ENCODE data around the gene PLCL2. TPM values are rescaled to one million over a fixed set of nuclear protein-coding genes. Genes with fewer than 3 reads are reported as not detected.

Gene PLCL2
- total RNA-seq, 4 donors from 2014 or later, result 1.4 to 4.5 (median 3.9) TPM

DNA sequence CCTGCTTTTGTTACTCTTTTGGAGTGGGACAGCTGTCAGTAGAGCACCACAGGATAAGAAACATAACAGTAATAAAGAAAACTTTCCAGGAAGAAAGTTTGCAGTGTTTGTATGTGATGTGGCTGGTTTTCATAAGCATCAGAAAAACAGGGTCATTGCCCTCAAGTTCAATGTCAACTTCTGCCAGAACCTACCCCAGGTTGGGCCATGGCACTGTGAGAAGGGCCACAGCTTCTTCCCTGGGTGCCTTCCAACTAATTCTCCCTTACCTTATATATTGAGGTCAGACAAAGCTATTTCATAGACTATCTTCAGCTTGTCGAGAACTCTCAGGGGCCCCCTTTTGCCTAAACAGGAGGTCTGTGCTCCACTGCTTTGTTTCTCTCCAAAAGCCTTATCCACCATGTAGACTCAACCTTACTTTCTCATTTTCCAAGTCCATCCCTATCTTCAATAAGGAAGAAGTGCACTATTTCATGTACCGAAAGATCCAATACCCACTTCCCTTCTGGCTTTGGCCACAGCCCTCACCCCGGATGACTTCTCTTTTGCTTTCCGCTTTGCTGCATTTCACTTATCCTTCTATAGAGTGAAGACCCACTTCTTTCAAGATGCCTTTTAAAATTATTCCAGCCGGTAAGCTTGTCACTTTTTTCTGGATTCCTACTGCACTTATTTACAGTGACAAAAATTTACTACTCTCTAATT lies 38.2 kb upstream of the PLCL2 start:
- intact Hi-C loops (cut with DNase I; ENCODE audit: low total_unique reads), result no loop called here
- H3K4me3 ChIP-seq (ENCODE audit: low read depth, poor library complexity, severe bottlenecking), result no peak overlapping the region
- TF ChIP-seq POLR2A (IDR thresholded peaks at IDR 0.05), result no peak
- TF ChIP-seq, protein P1, sequence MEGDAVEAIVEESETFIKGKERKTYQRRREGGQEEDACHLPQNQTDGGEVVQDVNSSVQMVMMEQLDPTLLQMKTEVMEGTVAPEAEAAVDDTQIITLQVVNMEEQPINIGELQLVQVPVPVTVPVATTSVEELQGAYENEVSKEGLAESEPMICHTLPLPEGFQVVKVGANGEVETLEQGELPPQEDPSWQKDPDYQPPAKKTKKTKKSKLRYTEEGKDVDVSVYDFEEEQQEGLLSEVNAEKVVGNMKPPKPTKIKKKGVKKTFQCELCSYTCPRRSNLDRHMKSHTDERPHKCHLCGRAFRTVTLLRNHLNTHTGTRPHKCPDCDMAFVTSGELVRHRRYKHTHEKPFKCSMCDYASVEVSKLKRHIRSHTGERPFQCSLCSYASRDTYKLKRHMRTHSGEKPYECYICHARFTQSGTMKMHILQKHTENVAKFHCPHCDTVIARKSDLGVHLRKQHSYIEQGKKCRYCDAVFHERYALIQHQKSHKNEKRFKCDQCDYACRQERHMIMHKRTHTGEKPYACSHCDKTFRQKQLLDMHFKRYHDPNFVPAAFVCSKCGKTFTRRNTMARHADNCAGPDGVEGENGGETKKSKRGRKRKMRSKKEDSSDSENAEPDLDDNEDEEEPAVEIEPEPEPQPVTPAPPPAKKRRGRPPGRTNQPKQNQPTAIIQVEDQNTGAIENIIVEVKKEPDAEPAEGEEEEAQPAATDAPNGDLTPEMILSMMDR (IDR thresholded peaks at IDR 0.05), result no peak
- WGBS, 2 donors, result 85 to 95% methylated on average over 5 of the region's 5 CpGs
- DNase-seq (ENCODE audit: low spot score in 2 of 2), result no peak

DNA sequence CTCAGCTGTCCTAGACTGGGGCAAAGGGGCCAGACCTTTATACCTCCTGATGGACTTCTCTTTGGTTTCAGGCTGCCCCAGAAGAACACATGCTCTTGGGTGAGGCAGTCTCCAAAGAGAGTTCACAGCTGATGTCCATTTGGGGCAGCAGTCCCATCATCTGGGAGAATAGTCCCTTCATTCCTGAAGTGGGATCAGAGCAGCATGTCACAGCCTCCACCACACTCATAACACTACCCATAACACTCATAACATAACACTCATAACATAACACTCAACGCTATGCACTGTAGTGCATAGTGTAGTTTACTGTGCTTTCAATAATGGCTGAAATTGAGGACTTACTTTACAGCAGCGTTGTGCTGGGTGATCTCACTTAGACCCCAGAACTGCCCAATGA lies 36.7 kb upstream of the PLCL2 start:
- no peak overlapping the region for H3K4me3 ChIP-seq (ENCODE audit: low read depth, poor library complexity, severe bottlenecking)
- intact Hi-C loops (cut with DNase I; ENCODE audit: low total_unique reads), result no loop called here
- WGBS, 2 donors, result 88 to 95% methylated on average over 2 of the region's 2 CpGs
- TF ChIP-seq, protein P1 (IDR thresholded peaks at IDR 0.05), result no peak
- no peak for TF ChIP-seq POLR2A (IDR thresholded peaks at IDR 0.05)
- no peak for DNase-seq (ENCODE audit: low spot score in 2 of 2)

DNA sequence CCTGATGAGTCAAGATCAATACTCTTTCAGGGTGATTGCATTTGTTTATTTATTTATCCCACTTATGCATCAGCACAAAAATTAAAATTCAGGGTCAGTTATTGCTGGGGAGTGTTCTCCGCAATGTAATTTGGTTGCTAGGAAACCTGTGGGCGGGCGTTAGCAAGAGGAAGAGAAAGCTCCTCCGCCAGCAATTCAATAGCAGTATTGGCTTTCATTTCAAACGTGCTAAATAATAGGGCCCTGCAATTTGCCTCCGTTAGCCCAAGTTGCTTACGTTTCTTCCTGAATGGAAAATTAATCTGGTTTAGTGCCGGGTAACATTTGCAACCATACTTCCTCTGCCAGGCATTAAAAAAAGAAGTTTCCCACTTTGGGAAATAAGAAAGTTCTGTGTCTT lies 35.5 kb upstream of the PLCL2 start:
- intact Hi-C loops (cut with DNase I; ENCODE audit: low total_unique reads), result no loop called here
- no peak overlapping the region for H3K4me3 ChIP-seq (ENCODE audit: low read depth, poor library complexity, severe bottlenecking)
- TF ChIP-seq, protein P1 (IDR thresholded peaks at IDR 0.05), result no peak
- TF ChIP-seq POLR2A (IDR thresholded peaks at IDR 0.05), result no peak
- peak in 1 of 2 donors; percentile 43 for DNase-seq (ENCODE audit: low spot score in 2 of 2)
- 27 to 29% methylated on average over 8 of the region's 8 CpGs for WGBS, 2 donors

DNA sequence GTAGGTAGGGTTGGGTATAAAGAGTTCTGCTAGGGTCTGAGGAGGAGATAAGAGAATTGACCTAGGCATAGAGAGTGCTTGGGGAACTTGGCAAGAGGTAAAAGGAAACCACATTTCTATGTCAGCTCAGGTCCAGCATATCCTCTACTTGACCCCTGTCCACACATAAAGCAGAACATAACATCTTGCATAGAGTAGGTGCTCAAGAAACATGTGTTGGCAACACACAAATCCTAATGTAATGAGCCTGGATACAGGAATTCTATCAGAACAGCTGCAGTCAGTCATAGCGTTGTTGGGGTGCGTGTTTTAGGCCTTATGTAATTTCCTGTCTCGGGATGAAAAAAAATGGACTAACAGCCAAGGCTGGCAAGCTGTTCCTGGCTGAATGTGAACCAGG lies 35.0 kb upstream of the PLCL2 start:
- intact Hi-C loops (cut with DNase I; ENCODE audit: low total_unique reads), result no loop called here
- no peak for TF ChIP-seq POLR2A (IDR thresholded peaks at IDR 0.05)
- TF ChIP-seq, protein P1 (IDR thresholded peaks at IDR 0.05), result no peak
- H3K4me3 ChIP-seq (ENCODE audit: low read depth, poor library complexity, severe bottlenecking), result no peak overlapping the region
- WGBS, 2 donors, result 8 to 39% methylated on average over 3 of the region's 3 CpGs
- no peak for DNase-seq (ENCODE audit: low spot score in 2 of 2)

DNA sequence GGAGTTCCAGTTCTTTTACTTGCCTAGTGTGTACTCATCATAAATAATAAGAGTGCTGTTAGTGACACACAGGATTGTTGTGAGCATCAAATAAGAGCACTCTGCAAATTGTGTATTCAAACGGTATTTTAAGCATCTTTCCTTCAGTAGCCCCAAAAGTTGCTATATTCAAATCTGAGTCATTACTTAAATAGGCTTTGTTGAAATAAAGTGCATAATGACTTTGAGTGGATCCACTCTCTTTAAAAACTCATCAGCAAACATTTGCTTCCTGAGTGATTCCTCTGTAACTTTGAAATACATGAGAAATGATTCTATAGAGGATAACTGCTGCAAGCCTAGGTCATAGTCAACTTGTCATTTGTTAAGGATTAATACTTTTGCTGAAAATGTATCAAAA lies 29.3 kb upstream of the PLCL2 start:
- intact Hi-C loops (cut with DNase I; ENCODE audit: low total_unique reads), result no loop called here
- TF ChIP-seq, protein P1 (IDR thresholded peaks at IDR 0.05), result no peak
- no peak for TF ChIP-seq POLR2A (IDR thresholded peaks at IDR 0.05)
- H3K4me3 ChIP-seq (ENCODE audit: low read depth, poor library complexity, severe bottlenecking), result no peak overlapping the region
- no peak for DNase-seq (ENCODE audit: low spot score in 2 of 2)
- 78 to 85% methylated on average over 1 of the region's 1 CpG for WGBS, 2 donors

DNA sequence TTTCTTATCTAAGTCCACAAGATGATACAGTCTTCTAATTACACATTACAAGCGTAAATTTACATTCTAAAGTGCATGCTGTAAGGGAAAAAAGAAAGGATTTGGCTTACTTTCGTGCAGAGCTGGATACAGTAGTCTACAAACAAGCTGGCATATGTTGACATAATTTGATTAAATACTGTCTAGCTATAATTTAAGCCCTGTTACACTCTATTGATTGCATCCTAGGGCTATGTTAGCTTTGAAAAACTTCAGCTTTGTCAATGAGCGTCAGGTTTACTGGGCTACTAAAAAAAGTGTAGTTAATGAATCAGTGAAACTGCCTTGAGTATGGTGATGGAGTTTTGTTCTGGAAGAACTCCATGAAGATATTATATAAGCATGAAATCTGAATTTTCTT lies 24.5 kb upstream of the PLCL2 start:
- DNase-seq (ENCODE audit: low spot score in 2 of 2), result no peak
- no peak overlapping the region for H3K4me3 ChIP-seq (ENCODE audit: low read depth, poor library complexity, severe bottlenecking)
- TF ChIP-seq, protein P1 (IDR thresholded peaks at IDR 0.05), result no peak
- TF ChIP-seq POLR2A (IDR thresholded peaks at IDR 0.05), result no peak
- intact Hi-C loops (cut with DNase I; ENCODE audit: low total_unique reads), result no loop called here
- WGBS, 2 donors, result 60 to 63% methylated on average over 3 of the region's 3 CpGs
